ENCODE data around the gene HDAC4. TPM values are rescaled to one million over a fixed set of nuclear protein-coding genes. Genes with fewer than 3 reads are reported as not detected.

HDAC4 gene
- total RNA-seq, 1 donor: 20.3 TPM

- H3K4me3 ChIP-seq (ENCODE audit: low read depth, low read length): no peak overlapping the region
- DNase-seq (ENCODE audit: low read depth): no peak
- no peak for TF ChIP-seq CTCF (IDR thresholded peaks at IDR 0.05; ENCODE audit: insufficient read depth, low read depth, low read length)
These were observed 12.2 kb upstream of the HDAC4 start for GRCh38 chr2:239412905-239413603.

GRCh38 chr2:239411549-239412319, 10.9 kb upstream of the HDAC4 start:
- no peak for DNase-seq (ENCODE audit: low read depth)
- H3K4me3 ChIP-seq (ENCODE audit: low read depth, low read length): no peak overlapping the region
- no peak for TF ChIP-seq CTCF (IDR thresholded peaks at IDR 0.05; ENCODE audit: insufficient read depth, low read depth, low read length)

- DNase-seq (ENCODE audit: low read depth): no peak
These were observed 10.3 kb upstream of the HDAC4 start for GRCh38 chr2:239411117-239411516.

GRCh38 chr2:239409976-239410375, 9.2 kb upstream of the HDAC4 start:
- TF ChIP-seq CTCF (IDR thresholded peaks at IDR 0.05; ENCODE audit: insufficient read depth, low read depth, low read length): no peak
- H3K4me3 ChIP-seq (ENCODE audit: low read depth, low read length): no peak overlapping the region
- DNase-seq (ENCODE audit: low read depth): no peak

More at GRCh38 chr2:239411117-239411516, 10.3 kb upstream of the HDAC4 start:
- TF ChIP-seq CTCF (IDR thresholded peaks at IDR 0.05; ENCODE audit: insufficient read depth, low read depth, low read length): no peak
- H3K4me3 ChIP-seq (ENCODE audit: low read depth, low read length): no peak overlapping the region

- TF ChIP-seq CTCF (IDR thresholded peaks at IDR 0.05; ENCODE audit: insufficient read depth, low read depth, low read length): no peak
- no peak overlapping the region for H3K4me3 ChIP-seq (ENCODE audit: low read depth, low read length)
- no peak for DNase-seq (ENCODE audit: low read depth)
These were observed 6.3 kb upstream of the HDAC4 start for GRCh38 chr2:239407112-239407511.

- H3K4me3 ChIP-seq (ENCODE audit: low read depth, low read length): no peak overlapping the region
- no peak for DNase-seq (ENCODE audit: low read depth)
- TF ChIP-seq CTCF (IDR thresholded peaks at IDR 0.05; ENCODE audit: insufficient read depth, low read depth, low read length): no peak
These were observed 5.6 kb upstream of the HDAC4 start for GRCh38 chr2:239406316-239406995.

Measured in fibroblast of villous mesenchyme (primary cell).